Measurements from ENCODE around the gene ADA. TPM values are rescaled to one million over a fixed set of nuclear protein-coding genes. Genes with fewer than 3 reads are reported as not detected.

Gene ADA
- total and polyA plus RNA-seq, 2 of the 4 experiments (the other 2 are of a cell fraction): 8.1 to 11.0 TPM

DNA sequence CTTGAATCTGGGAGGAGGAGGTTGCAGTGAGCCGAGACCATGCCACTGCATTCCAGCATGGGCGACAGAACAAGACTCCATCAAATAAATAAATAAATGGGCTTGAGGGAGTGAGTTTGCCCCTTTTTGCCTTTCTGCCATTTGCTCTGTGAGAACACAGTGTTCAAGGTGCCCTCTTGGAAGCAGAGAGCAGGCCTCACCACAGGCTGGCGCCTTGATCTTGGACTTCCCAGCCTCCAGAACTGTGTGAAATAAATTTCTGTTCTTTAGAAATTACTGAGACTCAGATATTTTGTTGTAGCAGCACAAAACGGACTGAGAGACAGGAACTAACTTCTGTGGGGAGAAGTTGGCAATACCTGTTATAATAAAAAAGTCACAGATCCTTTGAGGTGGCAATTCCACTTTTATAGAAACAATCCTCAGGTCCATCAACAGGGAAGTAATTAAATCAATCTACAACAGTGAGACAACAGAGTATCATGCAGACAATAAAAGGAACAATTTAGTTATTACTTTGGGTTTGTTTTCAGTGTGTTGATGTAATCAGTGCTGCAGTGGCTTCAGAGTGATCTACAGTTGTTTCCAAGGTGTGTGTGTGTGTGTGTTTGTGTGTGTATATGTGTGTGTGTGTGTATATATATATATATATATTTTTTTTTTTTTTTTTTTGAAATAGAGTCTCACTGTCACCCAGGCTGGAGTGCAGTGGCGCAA lies 44.6 kb downstream of the ADA start:
- no peak overlapping the region for H2AK5ac ChIP-seq (ENCODE audit: low read depth, low read length)
- H3K56ac ChIP-seq (ENCODE audit: extremely low read depth, insufficient read depth, low read length): no peak overlapping the region
- DNase-seq: no peak
- H2BK120ac ChIP-seq (ENCODE audit: low read depth, low read length): no peak overlapping the region
- in situ Hi-C loops (cut with MboI; ENCODE audit: low sequenced_read_pairs) (loop anchor here (5.0 to 10.0 kb wide), 3 partner anchors 72 to 392 kb away; partner anchors contain the start of gene OSER1), intact Hi-C loops (cut with micrococcal nuclease) (no loop called here), dilution Hi-C loops (cut with HindIII; ENCODE audit: low sequenced_read_pairs, unreplicated experiment) (no loop called here)
- no peak overlapping the region for H4K5ac ChIP-seq (ENCODE audit: low read depth, low read length)
- no peak overlapping the region for H2AK9ac ChIP-seq (replicated peaks; ENCODE audit: low read depth, low read length, poor library complexity)
- H3K4me2 ChIP-seq (ENCODE audit: low read depth, low read length): no peak overlapping the region
- no peaks in the 10 kb centered on the region for H3K36me3 ChIP-seq (ENCODE audit: control insufficient read depth, insufficient read depth, low read length)
- H3K79me1 ChIP-seq (ENCODE audit: low read depth in 1 of 2, low read length in 2 of 2): peaks cover 11 to 53% of the 10 kb centered on the region in 2 experiments
- H3K9me1 ChIP-seq (ENCODE audit: insufficient read depth, low read length): peaks cover 8% of the 10 kb centered on the region
- no peak for ATAC-seq (ENCODE audit: low read depth)
- peaks cover 1% of the 10 kb centered on the region; the same call in 1 of the 2 replicates for H4K20me1 ChIP-seq (ENCODE audit: insufficient read depth, low read length)
- TF ChIP-seq POLR2A (IDR thresholded peaks at IDR 0.05; ENCODE audit: low read depth, low read length) (no peak), NFE2L2 (IDR thresholded peaks at IDR 0.05; ENCODE audit: low read depth, low read length) (no peak), CHD1 (IDR thresholded peaks at IDR 0.05; ENCODE audit: low read depth, low read length) (no peak), SMC3 (IDR thresholded peaks at IDR 0.05; ENCODE audit: low read depth, low read length) (no peak), MAFK (IDR thresholded peaks at IDR 0.05; ENCODE audit: low read depth, low read length) (no peak), BHLHE40 (IDR thresholded peaks at IDR 0.05; ENCODE audit: low read depth, low read length) (no peak), RCOR1 (IDR thresholded peaks at IDR 0.05; ENCODE audit: insufficient replicate concordance, low read length) (no peak), FOS (IDR thresholded peaks at IDR 0.05; ENCODE audit: low read depth, low read length) (no peak), MXI1 (IDR thresholded peaks at IDR 0.05; ENCODE audit: borderline replicate concordance, low read depth, low read length) (no peak), CTCF (conservative IDR thresholded peaks at IDR 0.05; ENCODE audit: low read depth, low read length) (no peak), MAZ (IDR thresholded peaks at IDR 0.05; ENCODE audit: borderline replicate concordance, low read depth, low read length) (no peak), RFX5 (IDR thresholded peaks at IDR 0.05; ENCODE audit: low read depth, low read length) (no peak), RAD21 (IDR thresholded peaks at IDR 0.05; ENCODE audit: low read length) (no peak), CEBPB (IDR thresholded peaks at IDR 0.05; ENCODE audit: low read depth, low read length) (no peak)
- TF ChIP-seq, protein P1, sequence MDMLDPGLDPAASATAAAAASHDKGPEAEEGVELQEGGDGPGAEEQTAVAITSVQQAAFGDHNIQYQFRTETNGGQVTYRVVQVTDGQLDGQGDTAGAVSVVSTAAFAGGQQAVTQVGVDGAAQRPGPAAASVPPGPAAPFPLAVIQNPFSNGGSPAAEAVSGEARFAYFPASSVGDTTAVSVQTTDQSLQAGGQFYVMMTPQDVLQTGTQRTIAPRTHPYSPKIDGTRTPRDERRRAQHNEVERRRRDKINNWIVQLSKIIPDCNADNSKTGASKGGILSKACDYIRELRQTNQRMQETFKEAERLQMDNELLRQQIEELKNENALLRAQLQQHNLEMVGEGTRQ (IDR thresholded peaks at IDR 0.05; ENCODE audit: low read depth, low read length): no peak
- TF ChIP-seq, protein P2, sequence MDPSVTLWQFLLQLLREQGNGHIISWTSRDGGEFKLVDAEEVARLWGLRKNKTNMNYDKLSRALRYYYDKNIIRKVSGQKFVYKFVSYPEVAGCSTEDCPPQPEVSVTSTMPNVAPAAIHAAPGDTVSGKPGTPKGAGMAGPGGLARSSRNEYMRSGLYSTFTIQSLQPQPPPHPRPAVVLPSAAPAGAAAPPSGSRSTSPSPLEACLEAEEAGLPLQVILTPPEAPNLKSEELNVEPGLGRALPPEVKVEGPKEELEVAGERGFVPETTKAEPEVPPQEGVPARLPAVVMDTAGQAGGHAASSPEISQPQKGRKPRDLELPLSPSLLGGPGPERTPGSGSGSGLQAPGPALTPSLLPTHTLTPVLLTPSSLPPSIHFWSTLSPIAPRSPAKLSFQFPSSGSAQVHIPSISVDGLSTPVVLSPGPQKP (IDR thresholded peaks at IDR 0.05; ENCODE audit: borderline replicate concordance, low read depth, low read length): no peak
- H2AFZ ChIP-seq (replicated peaks; ENCODE audit: low read length, poor library complexity): no peak overlapping the region
- H3K27ac ChIP-seq (ENCODE audit: insufficient read depth, low read length): no peak overlapping the region
- no peak overlapping the region for H2BK20ac ChIP-seq (ENCODE audit: low read depth, low read length)
- no peaks in the 10 kb centered on the region for H3K27me3 ChIP-seq (ENCODE audit: control insufficient read depth, insufficient read depth, low read length)
- no TSS peak for BruUV-seq (replicated peaks)
- no peak overlapping the region for H3K4ac ChIP-seq (ENCODE audit: low read depth, low read length)
- H2BK15ac ChIP-seq (ENCODE audit: low read depth, low read length): no peak overlapping the region
- no peak overlapping the region for H3K14ac ChIP-seq (replicated peaks; ENCODE audit: low read depth, low read length)
- H4K8ac ChIP-seq (ENCODE audit: low read depth in 2 of 2, low read length in 2 of 2): no peak overlapping the region
- H2BK5ac ChIP-seq (ENCODE audit: low read depth, low read length, poor library complexity, severe bottlenecking): no peak overlapping the region
- H3K4me3 ChIP-seq (ENCODE audit: insufficient read depth, low read depth, low read length): no peak overlapping the region
- no peak overlapping the region for H3K9ac ChIP-seq (ENCODE audit: low read depth, low read length)
- H3K23ac ChIP-seq (ENCODE audit: low read depth, low read length): no peak overlapping the region
- H3K4me1 ChIP-seq (ENCODE audit: control insufficient read depth, insufficient read depth, low read length): peaks cover 18% of the 10 kb centered on the region
- H4K91ac ChIP-seq (ENCODE audit: insufficient read depth, low read depth, low read length): no peak overlapping the region
- POLR2A ChIA-PET (ENCODE audit: unreplicated experiment): no interaction called here
- H3K9me3 ChIP-seq (ENCODE audit: control insufficient read depth, insufficient read depth, low read length): peaks cover 3% of the 10 kb centered on the region; the same call in 1 of the 2 replicates
- H3K18ac ChIP-seq (ENCODE audit: low read depth, low read length): no peak overlapping the region
- CTCF ChIA-PET: no interaction called here
- WGBS, 2 experiments (ENCODE audit: extremely low coverage in 2 of 2, insufficient read length in 1 of 2): no CpG with 5 or more reads among the region's 5 CpGs
